Ammon's horn (tissue), 1 donor: ENCODE data around the gene CHCT1.
"Not testable (repeated sequence)": the region's sequence is repeated elsewhere in the genome, so short reads cannot be mapped to it uniquely, and the experiment has no call there.

Experiments
- DNase-seq: peaks from one replicate; pipeline ENCODE4 v3.0.0-alpha.2; 2016; ENCODE audit warnings: low spot score

The CHCT1 gene

DNA sequence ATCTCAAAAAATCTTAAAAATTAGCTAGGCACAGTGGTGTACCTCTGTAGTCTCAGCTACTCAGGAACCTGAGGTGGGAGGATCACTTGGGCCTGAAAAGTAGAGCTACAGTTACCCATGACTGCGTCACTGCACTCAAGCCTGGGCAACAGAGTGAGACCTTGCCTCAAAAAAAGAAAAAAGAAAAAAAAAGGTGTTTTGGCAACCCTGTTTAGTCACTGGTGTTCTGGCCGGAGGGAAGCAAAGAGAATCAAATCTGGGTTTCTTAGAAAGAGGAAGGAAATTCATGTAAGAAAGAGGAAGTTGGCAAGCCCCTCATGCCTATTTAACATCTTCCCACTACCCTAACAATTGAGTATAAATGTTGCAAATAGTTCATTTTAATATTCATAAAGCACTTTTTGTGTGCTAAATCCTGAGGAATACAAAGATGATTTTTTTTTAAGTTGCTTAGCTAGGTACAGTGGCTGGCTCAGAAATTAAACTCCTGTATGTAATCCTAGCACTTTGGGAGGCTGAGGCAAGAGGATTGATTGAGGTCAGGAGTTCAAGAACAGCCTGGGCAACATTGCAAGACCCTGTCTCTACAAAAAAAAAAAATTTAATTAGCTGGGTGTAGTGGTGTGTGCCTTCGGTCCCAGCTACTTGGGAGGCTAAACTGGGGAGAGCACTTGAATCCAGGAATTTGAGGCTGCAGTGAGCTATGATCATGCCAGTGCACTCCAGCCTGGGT, 23.9 kb upstream of the CHCT1 start:
- peak; percentile 21 for DNase-seq

DNA sequence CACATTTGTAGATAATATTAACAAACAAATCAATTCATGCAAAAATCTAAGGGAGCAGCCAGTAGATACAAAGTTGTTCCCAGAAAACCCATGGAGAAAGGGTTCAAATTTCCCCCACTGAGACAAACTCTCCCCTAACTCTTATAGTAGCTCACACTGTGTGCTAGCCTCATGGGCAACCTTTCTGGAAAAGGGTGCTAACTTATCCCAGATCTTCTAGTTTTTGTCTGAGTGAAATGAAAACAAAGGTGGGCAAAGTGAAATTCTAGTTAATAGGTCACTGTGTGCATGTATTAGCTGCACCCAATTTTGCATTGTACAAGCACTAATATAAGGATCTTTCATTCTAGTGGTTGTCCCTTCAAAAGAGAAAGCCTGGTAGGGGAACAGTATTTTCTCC, 20.5 kb upstream of the CHCT1 start:
- DNase-seq: no peak

DNA sequence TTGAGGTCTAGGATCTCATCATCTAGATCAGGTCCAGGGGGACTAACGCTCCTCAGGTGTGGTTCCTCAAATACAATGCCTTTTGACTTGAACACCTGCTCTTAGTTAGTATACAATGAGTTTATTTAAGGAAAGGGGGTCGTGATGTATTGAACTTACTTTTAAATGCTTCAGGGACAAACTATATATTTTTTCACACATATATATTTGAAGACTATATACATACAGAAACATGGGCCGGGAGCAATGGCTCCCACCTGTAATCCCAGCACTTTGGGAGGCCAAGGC, 18.8 kb upstream of the CHCT1 start:
- DNase-seq: no peak

DNA sequence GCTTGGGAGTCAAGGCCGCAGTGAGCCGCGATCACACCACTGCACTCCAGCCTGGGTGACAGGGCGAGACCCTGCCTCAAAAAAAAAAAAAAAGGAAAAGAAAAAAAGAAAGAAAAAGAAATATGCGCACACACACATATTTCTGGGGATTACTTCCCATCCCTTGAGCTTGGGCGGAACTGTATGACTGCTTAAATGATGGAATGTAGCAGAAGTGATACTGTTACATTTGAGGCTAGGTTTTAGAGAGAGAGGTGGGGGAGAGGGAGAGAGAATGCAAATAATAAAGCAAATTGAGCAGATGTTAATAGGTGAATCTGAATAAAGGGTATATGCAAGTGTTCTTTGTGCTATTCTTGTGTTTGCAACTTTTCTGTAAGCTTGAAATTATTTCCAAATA, 18.3 kb upstream of the CHCT1 start:
- DNase-seq: no peak

DNA sequence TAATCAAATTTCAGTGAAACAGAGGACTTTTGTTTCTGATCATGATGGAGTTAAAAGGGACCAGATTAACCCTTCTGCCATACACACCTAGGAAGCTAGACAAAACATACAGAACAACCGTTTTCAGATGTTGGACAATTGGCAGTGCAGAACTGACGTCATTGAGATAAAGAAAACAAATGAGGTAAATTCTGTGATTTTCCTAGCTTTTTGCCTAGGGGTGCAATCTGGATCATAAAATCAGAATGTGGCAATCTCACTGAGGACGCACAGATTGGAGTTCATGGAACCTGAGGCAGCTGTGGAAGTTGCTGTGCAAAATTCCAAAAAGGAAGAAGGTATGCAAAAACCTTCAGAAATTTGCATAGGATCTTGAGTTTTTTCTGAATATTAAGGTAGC, 15.4 kb upstream of the CHCT1 start:
- no peak for DNase-seq

DNA sequence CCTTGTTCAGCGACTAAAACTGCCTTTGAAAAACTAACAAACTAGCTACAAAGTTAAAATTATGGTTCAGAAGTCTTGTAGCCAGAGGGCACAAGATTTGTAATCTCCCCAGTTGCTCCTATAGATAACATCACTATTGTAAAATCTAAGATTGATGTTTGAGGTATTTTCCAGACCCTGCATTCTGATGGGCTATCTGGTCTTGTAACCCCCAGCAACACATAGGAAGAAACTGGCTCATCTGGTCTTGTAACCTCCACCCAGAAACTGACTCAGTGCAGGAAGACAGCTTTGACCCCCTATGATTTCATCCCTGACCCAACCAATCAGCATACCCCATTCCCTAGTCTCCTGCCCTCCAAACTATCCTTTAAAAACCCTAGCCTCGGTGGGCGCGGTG, 12.3 kb upstream of the CHCT1 start:
- DNase-seq: no peak

DNA sequence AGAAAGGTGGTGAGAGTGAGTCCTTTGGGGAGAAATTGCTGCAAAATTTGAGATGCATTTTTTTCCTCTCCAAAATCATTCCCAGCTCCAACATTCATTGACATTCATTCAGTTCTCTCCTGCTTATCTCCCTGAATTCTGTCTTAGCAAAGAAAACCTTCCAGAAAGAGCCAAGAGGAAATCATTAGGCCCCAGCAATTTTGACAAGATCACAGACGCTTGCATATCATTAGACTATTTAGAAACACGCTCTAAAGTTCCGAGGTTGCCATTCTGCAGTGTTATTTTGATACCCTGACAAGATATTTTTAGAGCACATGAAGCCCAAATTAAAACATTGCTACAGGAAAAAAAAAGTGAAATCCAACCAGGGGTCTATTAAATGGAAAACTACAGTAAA, 9.6 kb upstream of the CHCT1 start:
- DNase-seq: no peak

DNA sequence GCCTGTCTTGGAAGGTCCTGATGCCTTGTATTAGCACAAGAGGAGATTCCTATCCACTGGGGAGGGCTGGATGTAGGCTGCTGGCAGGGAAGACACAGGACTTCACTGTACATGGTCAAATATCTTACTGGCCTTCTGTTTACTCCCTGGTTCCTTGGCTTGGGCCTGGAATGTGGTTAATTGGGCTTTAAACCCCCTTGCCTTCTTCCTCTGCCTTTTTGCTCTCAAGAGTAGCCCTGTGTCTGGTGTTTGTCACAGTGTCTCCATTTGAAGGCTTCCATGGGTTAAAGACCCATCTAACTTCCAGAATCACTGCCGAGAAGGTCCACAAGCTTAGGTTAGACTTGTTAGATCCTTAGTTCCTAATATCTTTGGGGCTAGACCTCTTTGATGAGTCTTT, 7.1 kb upstream of the CHCT1 start:
- DNase-seq: no peak

DNA sequence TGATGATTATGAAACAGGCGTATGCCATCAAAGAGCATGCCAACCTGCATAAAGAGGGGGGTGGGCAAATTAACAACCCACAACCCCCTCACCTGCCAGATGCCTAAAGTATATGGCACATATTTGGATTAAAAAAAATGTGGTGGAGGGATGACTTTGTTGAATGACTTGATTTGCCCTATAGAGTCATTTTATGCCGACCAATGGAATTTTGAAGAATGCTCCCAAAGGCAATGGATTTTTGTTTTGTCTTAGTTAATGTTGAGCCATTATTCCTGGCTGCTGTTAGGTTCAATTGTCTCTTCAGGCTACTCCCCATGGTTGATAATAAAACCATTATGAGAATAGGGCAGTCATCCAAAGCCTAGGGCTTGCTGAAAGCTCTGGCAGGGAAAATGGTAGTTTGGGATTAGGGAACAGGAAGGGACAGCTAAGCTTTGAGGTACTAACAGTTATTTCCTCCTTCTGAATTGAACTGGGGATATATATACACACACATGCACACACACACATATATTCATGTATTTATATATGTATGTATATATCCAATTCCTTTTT, 5.8 kb upstream of the CHCT1 start:
- peak; percentile 83 for DNase-seq

DNA sequence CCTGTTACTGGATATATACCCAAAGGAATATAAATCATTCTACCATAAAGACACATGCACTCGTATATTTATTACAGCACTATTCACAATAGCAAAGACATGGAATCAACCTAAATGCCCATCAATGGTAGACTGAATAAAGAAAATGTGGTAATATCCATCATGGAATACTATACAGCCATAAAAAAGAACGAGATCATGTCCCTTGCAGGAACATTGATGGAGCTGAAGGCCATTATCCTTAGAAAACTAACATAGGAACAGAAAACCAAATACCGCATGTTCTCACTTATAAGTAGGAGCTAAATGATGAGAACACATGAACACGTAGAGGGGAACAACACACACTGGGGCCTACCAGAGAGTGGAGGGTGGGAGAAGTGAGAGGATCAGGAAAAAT, 3.3 kb upstream of the CHCT1 start:
- DNase-seq: not testable (repeated sequence)

DNA sequence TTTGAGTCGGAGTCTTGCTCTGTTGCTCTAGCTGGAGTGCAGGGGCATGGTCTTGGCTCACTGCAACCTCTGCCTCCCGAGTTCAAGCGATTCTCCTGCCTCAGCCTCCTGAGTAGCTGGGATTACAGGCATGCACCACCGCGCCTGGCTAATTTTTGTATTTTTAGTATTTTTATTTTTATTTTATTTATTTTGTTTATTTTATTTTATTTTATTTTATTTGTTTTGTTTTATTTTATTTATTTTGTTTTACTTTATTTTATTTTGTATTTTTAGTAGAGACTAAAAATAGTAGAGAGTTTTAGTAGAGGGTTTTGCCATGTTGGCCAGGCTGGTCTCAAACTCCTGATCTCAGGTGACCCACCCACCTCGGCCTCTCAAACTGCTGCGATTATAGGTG, 2.4 kb upstream of the CHCT1 start:
- not testable (repeated sequence) for DNase-seq

DNA sequence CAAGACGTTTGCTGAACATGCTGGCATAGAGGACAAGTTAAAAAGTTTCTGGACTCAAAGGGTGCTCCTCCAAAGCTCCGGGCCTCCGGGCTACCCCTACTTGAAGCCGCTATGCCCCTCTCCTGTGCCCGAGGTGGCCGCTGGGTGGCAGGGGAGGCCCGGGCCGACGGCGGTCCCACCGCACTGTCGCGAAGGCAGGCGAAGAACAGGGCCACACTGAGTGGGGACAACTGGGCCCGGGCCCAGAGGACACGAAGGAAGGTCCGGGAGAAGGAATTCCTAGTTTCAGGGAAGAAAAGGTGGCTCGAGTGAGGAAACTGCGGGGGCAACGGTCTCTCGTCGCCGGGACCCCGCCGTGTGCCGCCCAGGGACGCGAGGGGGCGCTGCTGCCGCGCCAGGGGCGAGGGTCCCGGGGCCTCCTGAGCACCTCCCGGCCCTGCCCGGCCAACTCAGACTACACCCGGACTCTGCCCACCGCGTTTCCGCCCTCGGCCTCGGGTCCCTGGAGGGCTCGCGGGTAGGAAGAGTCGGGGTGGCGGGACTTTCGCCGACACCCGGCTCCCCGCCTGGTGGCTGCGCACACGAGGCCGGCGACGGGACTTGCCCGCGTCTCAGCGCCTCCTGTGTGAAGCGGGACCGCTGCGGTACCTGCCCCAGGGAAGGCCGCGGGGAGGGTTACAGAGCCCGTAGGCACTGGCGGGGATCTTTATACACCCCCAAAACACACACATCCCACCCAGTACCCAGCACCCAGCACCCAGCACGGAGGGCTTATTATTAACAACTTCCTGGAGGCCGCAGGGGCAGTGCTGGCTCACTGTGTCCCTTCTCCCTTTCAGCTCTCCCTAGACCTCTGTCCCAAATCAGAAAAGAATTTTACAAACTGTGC, 772 bp upstream of the CHCT1 start:
- DNase-seq: peak; percentile 77

DNA sequence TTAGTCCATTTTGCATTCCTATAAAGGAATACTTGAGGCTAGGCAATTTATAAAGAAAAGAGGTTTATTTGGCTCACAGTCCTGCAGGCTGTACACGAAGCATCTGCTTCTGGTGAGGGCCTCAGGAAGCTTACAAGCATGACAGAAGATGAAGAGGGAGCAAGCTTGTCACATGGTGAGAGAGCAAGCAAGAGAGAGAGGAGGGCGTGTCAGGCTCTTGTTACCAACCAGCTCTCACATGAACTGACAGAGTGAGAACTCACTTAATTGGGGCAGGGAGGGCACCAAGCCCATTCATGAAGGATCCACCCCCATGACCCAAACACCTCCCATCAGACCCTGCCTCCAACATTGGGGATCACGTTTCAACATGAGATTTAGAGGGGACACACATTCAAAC, 1.6 kb downstream of the CHCT1 start:
- DNase-seq: no peak

DNA sequence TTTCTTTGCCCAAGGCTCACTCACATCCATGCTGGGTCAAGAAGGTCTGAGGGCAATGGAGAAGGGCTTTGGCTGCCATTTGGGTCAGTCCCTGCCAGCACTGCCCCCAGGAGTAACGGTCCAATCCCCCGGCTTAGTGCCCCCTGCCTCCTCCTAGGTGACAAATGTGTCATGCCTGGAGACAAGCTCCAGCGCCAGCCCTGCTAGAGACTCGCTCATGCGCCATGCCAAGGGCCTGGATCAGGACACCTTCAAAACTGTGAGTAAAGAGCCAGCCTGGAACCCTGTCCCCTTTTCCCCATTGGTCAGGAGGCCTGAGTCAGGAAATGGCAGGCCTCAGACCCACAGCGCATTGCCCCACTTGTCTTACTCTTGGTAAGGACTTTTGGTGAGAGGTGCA, 3.3 kb downstream of the CHCT1 start:
- DNase-seq: no peak

DNA sequence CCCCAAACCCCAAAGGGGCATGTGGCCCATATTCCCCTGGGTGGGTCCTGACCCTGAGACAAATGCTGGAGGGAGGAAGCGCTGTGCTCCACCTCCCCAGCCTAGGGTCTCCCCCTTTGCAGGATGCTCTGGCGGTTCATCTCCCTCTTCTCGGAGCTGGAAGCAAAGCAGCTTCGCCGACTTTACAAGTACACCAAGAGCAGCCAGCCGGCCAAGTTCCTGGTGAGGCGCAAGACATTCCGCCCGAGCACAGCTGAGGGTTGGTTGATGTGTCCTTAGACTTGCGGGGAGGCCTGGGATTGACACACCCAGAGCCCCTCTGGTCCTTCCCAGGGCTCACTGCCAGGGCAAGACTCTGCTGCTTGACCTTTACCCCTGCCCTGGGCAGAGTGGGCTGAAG, 4.3 kb downstream of the CHCT1 start:
- DNase-seq: no peak

DNA sequence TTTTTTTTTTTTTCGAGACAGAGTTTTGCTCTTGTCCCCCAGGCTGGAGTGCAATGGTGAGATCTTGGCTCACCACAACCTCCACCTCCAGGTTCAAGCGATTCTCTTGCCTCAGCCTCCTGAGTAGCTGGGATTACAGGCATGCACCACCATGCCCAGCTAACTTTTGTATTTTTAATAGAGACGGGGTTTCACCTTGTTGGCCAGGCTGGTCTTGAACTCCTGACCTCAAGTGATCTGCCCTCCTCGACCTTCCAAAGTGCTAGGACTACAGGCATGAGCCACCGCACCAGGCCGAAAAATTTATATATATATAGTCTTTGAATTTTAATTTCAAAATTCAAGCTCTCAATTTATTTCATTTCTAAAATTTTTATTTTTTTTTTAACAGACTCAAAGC, 6.2 kb downstream of the CHCT1 start:
- DNase-seq: not testable (repeated sequence)

DNA sequence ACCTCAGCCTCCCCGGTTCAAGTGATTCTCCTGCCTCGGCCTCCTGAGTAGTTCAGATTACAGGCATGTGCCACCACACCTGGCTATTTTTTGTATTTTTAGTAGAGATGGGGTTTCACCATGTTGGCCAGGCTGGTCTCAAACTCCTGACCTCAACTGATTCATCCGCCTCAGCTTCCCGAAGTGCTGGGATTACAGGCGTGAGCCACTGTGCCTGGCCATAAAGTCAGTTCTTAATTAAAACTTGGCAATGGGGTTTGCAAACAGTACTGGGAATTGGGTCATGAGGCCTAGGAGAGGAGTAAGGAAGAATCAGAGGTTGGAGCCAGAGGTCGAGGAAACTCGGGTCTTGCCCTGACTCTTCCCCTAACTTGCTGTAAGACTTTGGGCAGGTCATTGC, 8.3 kb downstream of the CHCT1 start:
- not testable (repeated sequence) for DNase-seq

DNA sequence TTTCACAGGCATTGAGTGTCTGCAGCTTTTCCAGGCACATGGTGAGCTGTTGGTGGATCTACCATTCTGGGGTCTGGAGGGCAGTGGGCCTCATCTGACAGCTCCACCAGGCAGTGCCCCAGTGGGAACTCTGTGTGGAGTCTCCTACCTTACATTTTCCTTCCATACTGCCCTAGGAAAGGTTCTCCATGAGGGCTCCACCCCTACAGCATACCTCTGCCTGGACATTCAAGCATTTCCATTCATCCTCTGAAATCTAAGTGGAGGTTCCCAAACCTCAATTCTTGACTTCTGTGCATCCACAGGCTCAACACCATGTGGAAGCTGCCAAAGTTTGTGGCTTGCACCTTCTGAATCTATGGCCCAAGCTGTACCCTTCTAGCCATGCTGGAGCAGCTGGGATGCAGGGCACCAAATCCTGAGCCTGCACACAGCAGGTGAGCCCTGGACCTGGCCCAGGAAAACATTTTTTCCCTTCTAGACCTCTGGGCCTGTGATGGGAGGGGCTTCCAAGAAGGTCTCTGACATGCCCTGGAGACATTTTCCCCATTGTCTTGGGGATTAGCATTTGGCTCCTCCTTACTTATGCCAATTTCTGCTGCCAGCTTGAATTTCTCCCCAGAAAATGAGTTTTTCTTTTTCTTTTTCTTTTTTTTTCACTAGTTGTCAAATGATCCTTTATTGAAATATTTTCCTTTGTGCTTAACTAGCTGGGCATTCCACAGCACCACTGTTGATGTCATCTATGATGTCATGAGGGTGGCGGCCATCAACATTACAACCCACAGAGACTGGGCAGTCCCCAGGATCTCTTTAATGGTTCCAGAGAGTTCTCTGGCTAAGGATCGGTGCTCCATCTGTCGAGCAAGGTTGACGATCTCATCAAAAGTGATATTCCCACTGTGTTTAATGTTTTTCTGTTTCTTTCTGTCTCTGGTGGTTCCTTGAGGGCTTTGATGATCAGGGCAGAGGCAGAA, 11.0 kb downstream of the CHCT1 start:
- not testable (repeated sequence) for DNase-seq

DNA sequence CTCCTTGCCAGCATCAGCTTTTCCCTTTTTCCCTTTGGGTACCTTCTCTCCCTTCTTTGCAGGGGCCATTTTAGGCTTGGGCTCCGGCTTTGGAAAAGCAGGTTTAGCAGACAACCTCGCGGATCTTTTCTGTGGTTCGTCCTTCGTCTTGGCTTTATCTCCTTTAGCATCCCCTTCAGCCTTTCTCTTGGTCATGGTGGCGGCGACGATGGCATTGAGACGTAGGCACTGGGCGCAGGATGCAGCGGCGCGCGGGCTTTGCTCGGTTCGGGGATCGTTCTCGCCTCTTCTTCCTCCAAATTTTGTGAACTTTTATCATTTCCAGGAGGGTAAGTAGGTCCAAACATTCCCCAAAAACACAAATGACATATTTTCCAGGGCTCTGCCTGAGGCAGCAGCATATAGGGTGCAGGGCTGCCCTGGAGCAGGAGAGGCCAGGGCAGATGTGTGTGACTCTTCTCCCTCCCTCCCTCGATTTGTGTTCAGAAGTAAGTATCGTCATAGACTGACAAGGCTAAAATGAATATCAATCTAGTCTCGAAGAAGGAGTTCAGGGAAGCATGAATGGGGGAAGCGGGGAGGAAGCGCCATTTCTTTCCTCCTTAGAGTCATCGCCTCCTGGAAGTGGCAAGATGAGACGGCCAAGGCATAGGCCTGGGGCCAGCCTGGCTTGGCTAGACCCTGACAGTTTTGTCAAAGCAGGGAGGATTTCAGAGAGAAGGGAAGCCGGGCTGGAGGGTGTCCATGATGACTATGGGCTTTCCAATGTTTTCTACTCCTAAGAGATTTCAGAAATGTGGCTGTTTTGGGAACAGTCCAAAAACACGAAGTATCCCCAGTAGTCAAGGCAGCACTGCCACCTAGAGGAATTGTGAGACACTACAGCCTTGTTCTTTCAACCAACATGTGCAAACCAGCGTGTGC, 13.2 kb downstream of the CHCT1 start:
- DNase-seq: peak; percentile 92

DNA sequence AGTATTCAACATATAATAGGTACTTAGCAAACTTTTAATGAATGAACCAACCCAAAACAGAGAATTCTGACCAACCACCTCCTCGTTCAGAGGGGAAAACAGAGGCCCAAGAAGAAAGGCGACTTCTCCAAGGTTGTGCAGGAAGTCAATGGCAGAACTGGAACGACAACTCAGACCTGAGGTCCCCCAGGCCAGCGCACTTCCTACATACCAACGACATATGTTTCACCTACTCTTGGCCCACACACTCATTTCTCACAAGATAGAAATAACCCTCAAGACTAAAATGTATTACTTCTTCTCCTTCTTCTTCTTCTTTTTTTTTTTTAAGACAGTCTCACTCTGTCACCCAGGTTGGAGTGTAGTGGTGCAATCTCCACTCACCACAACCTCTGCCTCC, 14.4 kb downstream of the CHCT1 start:
- no peak for DNase-seq

DNA sequence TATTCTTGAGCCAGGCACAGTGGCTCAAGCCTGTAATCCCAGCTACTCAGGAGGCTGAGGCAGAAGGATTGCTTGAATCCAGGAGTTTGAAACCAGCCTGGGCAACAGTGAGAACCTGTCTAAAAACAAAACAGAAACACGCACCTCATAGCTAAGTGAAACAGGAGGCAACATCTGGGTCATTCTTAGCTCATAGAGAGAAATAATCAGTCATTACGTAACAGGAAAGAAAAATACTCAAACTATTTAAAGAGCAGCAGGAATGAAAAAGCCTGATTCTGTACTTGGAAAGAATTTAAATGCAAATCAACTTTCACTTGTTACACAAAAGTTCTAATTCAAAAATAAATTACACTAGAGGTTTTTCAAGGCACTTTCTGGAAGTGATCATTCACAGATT, 17.2 kb downstream of the CHCT1 start:
- DNase-seq: no peak
